HG03135 (cell line): ENCODE data around the gene ACTRT3.
A peak's percentile ranks its signal among the peaks of the same experiment; 100 is the strongest.

Experiments used
- ATAC-seq: cut with Tn5 transposase; IDR thresholded peaks from one replicate; pipeline ENCODE4 v1.9.1; 2021; ENCODE audit warnings: mild to moderate bottlenecking, moderate library complexity; ENCODE audit not compliant: unreplicated experiment

Gene ACTRT3

GRCh38 chr3:169769287-169770181, at the start of gene ACTRT3:
TSS of gene ACTRT3 (minus strand) at chr3:169769561. CDS start at chr3:169769520, 41 bp downstream.
- ATAC-seq, result peak; percentile 24

- ATAC-seq, result no peak
Measured at GRCh38 chr3:169818316-169818715, 49.0 kb upstream of the ACTRT3 start.

- no peak for ATAC-seq
Measured at GRCh38 chr3:169815590-169816150, 46.3 kb upstream of the ACTRT3 start.

GRCh38 chr3:169813757-169814517, 44.6 kb upstream of the ACTRT3 start:
- ATAC-seq, result peak; percentile 88

GRCh38 chr3:169813278-169813677, 43.9 kb upstream of the ACTRT3 start:
- no peak for ATAC-seq

- peak; percentile 67 for ATAC-seq
Measured at GRCh38 chr3:169812332-169813235, 43.2 kb upstream of the ACTRT3 start, which contains the start of the genes LRRC34 and LRRIQ4. TSS of gene LRRC34 (minus strand) at chr3:169812904. CDS start at chr3:169812548, 356 bp downstream. TSS of gene LRRIQ4 (plus strand) at chr3:169812870. CDS start at chr3:169821922, 9,052 bp downstream.

GRCh38 chr3:169811631-169812331, 42.4 kb upstream of the ACTRT3 start:
- ATAC-seq, result peak; percentile 17

- no peak for ATAC-seq
Measured at GRCh38 chr3:169809230-169809795, 40.0 kb upstream of the ACTRT3 start.

GRCh38 chr3:169804681-169805080, 35.3 kb upstream of the ACTRT3 start:
- no peak for ATAC-seq

- ATAC-seq, result no peak
Measured at GRCh38 chr3:169792359-169792758, 23.0 kb upstream of the ACTRT3 start.

- ATAC-seq, result no peak
Measured at GRCh38 chr3:169790687-169791429, 21.5 kb upstream of the ACTRT3 start.

GRCh38 chr3:169790219-169790618, 20.9 kb upstream of the ACTRT3 start:
- ATAC-seq, result no peak

- ATAC-seq, result no peak
Measured at GRCh38 chr3:169787791-169788190, 18.4 kb upstream of the ACTRT3 start.

- no peak for ATAC-seq
Measured at GRCh38 chr3:169787120-169787519, 17.8 kb upstream of the ACTRT3 start.

GRCh38 chr3:169781209-169781855, 12.0 kb upstream of the ACTRT3 start:
- no peak for ATAC-seq

GRCh38 chr3:169780742-169781141, 11.4 kb upstream of the ACTRT3 start:
- no peak for ATAC-seq

- no peak for ATAC-seq
Measured at GRCh38 chr3:169777822-169778221, 8.5 kb upstream of the ACTRT3 start.

GRCh38 chr3:169774186-169774585, 4.8 kb upstream of the ACTRT3 start:
- ATAC-seq, result no peak
